Astrocyte (in vitro differentiated cells and primary cell): ENCODE results near the gene BTLA.

Source experiments
- EZH2 ChIP-seq: IDR thresholded peaks from 2 replicates; pipeline ENCODE4 v1.6.1; 2012; ENCODE audit warnings: mild to moderate bottlenecking, low read length, inconsistent platforms; ENCODE audit not compliant: insufficient read depth
- TF ChIP-seq, protein P1 (sequence below): IDR thresholded peaks from 2 replicates; pipeline ENCODE4 v1.5.1; 2011; ENCODE audit warnings: low read depth, mild to moderate bottlenecking, inconsistent platforms, low read length, moderate library complexity; ENCODE audit not compliant: insufficient read depth

- TF ChIP-seq, protein P1, sequence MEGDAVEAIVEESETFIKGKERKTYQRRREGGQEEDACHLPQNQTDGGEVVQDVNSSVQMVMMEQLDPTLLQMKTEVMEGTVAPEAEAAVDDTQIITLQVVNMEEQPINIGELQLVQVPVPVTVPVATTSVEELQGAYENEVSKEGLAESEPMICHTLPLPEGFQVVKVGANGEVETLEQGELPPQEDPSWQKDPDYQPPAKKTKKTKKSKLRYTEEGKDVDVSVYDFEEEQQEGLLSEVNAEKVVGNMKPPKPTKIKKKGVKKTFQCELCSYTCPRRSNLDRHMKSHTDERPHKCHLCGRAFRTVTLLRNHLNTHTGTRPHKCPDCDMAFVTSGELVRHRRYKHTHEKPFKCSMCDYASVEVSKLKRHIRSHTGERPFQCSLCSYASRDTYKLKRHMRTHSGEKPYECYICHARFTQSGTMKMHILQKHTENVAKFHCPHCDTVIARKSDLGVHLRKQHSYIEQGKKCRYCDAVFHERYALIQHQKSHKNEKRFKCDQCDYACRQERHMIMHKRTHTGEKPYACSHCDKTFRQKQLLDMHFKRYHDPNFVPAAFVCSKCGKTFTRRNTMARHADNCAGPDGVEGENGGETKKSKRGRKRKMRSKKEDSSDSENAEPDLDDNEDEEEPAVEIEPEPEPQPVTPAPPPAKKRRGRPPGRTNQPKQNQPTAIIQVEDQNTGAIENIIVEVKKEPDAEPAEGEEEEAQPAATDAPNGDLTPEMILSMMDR = no peak
- TF ChIP-seq EZH2 = no peak
Observed at GRCh38 chr3:112474796-112475195, 24.5 kb downstream of the BTLA start.
